Activated T-helper 1 cell treated with Interleukin-2 at 50 U/mL for 16 hours (primary cell): Measurements from ENCODE around the gene ADAMTSL4.
A peak's percentile ranks its signal among the peaks of the same experiment; 100 is the strongest.
"Not testable (repeated sequence)": the region's sequence is repeated elsewhere in the genome, so short reads cannot be mapped to it uniquely, and the experiment has no call there.

ENCODE experiments used
- DNase-seq: peaks from one replicate; pipeline ENCODE4 v3.0.0-alpha.2; 2020; ENCODE audit warnings: low read depth

Gene ADAMTSL4

DNA sequence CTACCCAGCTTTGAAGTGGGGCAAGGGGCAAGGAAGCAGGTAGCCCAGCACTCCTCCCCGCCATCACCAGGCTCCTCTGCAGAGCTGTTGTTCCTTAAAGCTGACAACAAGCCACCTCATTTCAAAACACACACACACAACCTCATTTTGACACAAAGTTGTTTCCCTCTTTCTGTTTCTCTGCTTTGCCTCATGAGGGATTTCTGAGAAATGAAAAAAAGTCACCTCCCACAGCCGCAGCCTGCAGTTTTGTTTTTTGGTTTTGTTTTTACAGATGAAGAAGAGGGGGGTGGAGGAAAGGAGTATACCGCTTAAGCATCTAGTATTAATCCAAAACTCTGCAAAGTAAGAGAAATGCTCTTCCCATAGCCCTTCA is 18.1 kb downstream of the ADAMTSL4 start:
- no peak for DNase-seq

- DNase-seq, result no peak
Observed at GRCh38 chr1:150567717-150568593, 18.7 kb downstream of the ADAMTSL4 start.

GRCh38 chr1:150568594-150568966 is 19.4 kb downstream of the ADAMTSL4 start:
- no peak for DNase-seq

- no peak for DNase-seq
Observed at GRCh38 chr1:150572918-150573647, 23.9 kb downstream of the ADAMTSL4 start.

GRCh38 chr1:150573648-150574071 is 24.5 kb downstream of the ADAMTSL4 start:
- DNase-seq, result not testable (repeated sequence)

- DNase-seq, result no peak
Observed at GRCh38 chr1:150574260-150575071, 25.3 kb downstream of the ADAMTSL4 start.

DNA sequence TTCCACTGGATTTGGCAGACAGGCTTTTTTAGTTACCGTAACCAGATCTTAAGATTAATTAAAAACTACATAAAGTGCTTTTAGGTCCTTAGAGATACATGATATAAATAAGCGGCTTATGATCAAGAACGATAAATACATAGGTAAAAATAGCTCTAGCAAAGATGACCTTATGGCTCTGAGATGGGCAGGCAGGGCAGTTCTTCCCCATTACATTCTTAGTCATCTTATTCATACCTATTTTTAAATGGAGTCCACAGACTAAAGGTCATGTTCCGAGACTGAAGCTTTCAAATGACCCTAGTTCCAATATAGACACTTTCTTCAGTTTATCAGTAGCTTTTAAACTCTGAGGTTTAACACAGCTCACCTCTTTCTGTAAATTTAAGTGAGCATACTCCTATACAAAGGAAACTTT is 25.9 kb downstream of the ADAMTSL4 start:
- DNase-seq, result no peak

DNA sequence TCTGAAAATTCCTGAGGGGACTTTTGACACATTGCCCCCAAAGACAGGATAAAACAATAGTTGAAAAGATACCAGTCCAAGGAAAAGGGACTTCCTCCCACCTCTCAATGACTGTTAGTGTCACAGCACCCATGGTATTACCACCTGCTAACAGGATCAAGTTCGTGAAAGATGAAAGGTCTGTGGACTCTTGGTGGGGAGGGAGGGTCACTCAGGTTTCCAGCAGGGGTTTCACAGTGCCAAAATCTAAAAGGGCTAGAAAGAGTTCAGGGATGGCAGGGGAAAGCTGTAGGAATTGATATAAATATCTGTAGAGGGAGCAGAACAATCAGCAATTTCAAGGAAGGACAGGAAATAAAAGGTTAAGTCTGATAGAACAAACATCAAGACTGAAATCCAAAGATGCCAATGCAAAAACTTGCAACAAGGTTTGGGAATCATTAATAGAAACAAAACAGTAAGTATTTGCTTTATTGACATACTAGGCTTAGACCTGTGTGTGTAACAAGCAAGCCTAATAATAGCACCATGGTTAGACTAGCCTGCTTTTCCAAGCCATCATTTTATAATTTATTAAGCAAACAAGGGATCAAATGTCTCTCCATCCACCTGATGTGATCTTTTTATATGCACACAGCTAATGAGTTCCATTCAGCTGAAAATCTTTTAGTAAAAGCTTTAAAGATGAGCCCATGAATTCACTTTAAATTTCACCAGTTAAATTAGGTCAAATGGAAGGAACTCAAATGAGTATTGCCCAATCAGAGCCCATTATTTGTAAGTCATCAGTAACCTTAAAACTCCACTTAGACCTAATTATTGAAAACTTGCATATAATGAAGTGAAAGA is 26.5 kb downstream of the ADAMTSL4 start:
- no peak for DNase-seq

DNA sequence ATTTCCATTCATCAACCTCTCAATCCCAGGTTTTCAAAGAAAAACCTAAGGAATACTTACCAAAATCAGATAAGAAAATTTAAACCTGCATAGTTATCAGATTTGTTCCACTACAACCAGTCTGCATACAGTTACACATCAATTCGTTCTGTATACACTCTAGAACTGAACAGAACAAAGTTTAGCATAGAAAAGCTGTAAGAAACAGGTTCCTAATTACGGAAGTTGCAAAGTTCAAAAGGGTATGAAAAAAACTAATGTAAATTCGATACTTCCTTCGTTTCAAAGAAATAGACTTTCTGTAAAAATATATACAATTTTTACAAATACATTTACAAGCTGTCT is 27.1 kb downstream of the ADAMTSL4 start:
- DNase-seq, result no peak

DNA sequence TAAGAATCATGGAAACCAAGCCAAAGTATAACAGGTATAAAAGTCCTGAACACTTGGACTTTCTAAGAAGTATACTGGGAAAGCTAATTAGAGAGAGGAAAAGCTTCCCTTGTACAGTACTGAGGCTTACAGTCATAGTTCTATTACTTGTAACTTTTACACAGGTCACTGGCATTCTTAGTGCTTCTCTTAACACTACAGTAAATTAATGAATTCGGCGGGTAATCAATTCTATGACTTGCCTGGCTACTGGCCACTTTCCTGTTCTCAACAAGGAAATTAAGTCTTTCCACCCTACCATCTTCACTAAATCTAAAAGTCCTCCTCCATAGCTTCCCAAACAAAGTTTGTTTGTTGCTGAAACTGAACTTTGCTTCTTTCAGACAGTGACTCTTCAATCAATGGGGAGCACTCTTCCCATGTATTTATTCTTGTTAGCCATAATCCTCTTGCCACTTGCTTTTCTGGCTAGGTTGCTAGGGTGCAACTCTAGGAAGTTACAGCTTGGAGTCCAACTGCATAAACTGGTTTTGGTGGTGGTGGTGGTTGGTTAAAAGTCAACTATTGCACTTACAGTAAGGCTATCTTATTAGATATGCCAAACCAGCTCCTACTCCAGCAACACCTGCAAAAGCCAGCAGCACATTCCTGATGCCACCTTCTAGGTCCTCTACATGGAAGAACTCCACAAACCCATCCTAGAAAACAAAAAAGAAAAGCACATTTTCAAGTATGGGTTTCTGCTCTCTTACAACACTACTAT is 27.8 kb downstream of the ADAMTSL4 start:
- no peak for DNase-seq

DNA sequence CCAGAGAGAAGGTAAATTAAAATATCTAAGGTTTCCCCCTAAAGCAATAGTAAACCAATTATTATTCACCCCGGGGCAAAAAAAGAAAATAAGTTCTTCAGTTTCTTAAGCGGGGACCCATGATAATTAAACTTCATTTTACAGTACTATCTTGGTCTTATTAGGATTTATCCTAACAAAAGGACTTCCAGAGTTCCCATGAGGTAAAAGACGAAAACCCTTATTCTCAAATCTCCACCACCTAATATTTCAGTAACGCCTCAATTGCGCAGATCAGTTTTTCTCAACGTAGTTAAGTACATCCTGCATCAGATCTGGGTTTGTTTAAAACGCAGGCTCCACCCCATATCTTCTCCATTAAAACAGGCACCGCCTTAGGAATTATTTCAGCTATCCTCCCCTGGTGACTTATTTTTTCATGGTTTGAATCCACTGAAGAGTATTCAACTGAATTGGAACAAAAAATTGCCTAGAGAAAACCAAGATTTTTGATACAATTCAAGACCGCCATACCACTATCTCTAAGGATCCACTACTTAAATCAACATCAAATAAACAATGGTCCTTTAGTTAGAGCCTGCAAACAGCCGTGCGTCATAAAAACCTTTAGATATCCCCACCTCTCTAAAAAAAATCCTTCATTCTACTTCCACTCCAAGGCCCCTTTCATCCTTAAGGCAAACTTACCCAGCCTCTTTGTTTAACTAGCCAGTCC is 28.5 kb downstream of the ADAMTSL4 start:
- no peak for DNase-seq

GRCh38 chr1:150578272-150579109 is 29.3 kb downstream of the ADAMTSL4 start:
- DNase-seq, result no peak

DNA sequence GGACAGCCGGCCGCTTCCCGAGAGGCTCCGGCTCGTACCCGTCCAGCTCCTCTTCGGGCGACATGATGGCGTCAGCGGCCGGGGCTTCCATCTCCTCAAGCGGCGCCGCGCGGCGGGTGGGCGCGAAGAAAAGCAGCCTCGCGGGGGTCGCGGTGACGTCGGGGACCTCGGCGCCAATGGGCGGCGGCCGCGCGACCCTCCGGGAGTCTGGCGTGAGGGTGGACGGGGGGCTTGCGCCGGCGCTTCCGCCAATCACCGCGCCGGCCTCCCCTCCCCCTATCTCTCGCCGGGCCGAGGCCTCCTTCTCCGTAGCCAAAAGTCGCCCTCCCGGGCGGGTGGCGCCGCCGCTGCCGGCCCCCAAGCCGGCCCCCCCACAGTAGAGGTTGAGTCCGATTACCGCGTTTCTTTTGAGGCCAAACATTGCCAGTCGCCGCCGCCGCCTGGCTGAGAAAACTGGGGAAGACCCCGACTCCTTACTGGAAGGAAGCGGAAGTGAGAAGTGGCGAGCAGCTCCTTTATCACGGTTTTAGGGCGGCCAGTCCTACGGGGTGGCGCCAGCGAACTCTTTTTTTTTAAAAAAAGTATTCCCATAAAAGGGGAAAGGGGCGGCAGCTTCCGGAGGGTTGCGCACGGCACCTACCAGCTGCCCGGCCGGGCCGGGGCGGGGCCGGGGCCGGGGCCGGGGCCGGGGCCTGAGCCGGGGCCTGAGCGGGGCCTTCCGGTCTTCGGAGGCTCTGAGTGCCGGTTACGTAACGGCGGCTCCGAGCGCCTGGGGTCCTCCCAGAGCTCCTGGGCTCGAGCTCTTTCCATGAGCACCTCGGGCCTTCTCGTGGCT is 30.1 kb downstream of the ADAMTSL4 start, which contains the start of gene MCL1:
Gene MCL1 (minus strand): TSS at position 501 of the 835 bp plus-strand sequence. CDS start 80 bp downstream, at position 421.
- peak; percentile 76 for DNase-seq

DNA sequence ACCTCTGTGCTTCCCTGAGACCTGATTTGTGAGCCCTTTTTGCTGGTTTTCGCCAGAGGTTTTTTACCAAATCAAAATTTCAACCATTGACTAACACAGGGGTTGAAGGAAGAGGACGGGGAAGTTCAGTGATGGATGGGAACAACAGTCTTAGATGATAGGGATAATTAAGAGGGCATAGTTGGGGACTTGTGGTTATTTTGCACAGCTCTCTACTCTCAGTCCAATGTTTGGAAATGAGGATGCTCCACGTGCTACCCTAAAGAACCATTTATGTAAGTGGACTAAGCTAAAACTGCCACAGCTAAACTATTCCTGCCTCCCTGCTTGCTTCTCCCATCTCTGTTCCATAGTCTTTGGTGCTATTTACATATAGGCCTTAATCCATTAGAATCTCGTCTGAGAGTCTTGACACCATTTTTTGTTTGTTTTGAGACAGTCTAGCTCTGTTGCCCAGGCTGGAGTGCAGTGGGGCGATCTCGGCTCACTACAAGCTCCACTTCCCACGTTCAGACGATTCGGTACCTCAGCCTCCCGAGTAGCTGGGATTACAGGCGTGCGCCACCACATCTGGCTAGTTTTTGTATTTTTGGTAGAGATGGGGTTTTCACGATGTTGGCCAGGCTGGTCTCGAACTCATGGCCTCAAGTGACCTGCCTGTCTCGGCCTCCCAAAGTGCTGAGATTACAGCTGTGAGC is 30.9 kb downstream of the ADAMTSL4 start:
- no peak for DNase-seq

GRCh38 chr1:150580966-150581365 is 31.8 kb downstream of the ADAMTSL4 start:
- not testable (repeated sequence) for DNase-seq

DNA sequence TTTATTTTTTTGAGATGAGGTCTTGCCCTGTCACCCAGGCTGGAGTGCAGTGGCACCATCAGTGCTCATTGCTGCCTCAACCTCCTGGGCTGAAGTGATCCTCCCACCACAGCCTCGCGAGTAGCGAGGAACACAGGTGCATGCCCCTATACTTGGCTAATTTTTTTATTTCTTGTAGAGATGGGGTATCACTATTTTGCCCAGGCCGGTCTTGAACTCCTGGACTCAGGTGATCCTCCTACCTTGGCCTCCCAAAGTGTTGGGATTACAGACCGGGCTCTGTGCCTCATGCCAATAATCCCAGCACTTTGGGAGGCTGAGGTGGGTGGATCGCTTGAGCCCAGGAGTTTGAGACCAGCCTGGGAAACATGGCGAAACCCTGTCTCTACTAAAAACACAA is 32.2 kb downstream of the ADAMTSL4 start:
- not testable (repeated sequence) for DNase-seq

DNA sequence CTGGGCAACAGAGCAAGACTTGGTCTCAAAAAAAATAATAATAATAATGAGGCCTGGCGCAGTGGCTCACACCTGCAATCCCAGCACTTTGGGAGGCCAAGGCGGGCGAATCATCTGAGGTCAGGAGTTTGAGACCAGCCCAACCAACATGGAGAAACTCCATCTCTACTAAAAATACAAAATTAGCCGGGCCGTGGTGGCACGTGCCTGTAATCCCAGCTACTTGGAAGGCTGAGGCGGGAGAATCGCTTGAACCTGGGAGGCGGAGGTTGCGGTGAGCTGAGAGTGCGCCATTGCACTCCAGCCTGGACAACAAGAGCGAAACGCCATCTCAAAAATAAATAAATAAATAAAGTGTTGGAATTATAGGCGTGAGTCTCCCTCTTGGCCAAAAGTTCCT is 32.8 kb downstream of the ADAMTSL4 start:
- DNase-seq, result not testable (repeated sequence)

DNA sequence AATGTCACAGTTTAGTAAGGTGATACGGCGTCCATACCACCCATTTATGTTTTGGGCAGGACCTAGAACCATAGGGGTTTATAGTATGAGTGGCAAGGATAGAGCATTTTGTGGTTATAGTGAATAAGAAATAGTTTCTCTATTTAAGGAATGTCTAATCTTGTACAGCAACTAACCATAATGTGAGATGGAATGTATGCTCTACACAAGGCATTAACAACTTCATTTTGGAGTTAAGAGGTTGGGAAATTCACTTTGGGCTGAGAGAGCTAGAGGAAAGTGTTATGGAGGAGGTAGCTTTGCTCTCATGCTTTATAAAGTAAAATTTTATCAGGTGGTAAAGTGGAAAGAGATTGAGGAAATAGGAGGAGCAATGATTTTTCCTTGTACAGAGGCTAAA is 33.2 kb downstream of the ADAMTSL4 start:
- no peak for DNase-seq
